Breast epithelium (tissue), 3 donors: ENCODE data around the gene ACTR3.

ENCODE experiments used
- POLR2A ChIP-seq: fragments of 450-650 bp; IDR thresholded peaks from one replicate; pipeline ENCODE4 v1.6.1; 2016; ENCODE audit warnings: antibody characterized with exemption, mild to moderate bottlenecking, moderate library complexity
- POLR2AphosphoS5 ChIP-seq, 3 donors: sonication (generic); formaldehyde crosslinking; IDR thresholded peaks; one replicate each; pipeline ENCODE4 v1.6.1; 2017; ENCODE audit warnings: antibody characterized with exemption in 3 of 3
- TF ChIP-seq, protein P1 (sequence below), 3 donors: fragments of 450-650 bp; IDR thresholded peaks; one replicate each; pipeline ENCODE4 v1.5.1; 2016 to 2017; ENCODE audit warnings: antibody characterized with exemption in 3 of 3, mild to moderate bottlenecking in 3 of 3, moderate library complexity in 3 of 3

DNA sequence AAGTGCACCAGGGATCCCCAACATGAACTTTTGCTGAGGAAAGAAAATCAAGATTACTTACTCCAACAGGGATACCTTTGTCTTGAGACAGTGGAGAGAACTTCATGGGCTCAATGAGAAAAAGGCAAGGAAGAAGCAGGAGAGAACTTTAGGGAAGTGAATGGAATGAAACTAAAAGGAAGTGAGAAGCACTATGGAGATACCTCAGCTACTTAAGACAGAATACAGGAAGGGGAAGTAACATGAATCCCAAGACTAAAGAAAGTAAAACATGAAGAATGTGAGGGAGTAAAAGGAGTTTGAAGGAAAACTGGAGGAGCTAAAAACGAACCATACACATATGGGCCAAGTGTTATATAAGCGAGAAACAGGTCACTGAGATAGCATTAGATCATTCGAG, 32.4 kb upstream of the ACTR3 start:
- TF ChIP-seq, protein P1, sequence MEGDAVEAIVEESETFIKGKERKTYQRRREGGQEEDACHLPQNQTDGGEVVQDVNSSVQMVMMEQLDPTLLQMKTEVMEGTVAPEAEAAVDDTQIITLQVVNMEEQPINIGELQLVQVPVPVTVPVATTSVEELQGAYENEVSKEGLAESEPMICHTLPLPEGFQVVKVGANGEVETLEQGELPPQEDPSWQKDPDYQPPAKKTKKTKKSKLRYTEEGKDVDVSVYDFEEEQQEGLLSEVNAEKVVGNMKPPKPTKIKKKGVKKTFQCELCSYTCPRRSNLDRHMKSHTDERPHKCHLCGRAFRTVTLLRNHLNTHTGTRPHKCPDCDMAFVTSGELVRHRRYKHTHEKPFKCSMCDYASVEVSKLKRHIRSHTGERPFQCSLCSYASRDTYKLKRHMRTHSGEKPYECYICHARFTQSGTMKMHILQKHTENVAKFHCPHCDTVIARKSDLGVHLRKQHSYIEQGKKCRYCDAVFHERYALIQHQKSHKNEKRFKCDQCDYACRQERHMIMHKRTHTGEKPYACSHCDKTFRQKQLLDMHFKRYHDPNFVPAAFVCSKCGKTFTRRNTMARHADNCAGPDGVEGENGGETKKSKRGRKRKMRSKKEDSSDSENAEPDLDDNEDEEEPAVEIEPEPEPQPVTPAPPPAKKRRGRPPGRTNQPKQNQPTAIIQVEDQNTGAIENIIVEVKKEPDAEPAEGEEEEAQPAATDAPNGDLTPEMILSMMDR (IDR thresholded peaks at IDR 0.05) = no peak
- TF ChIP-seq POLR2A = no peak
- no peak for TF ChIP-seq POLR2AphosphoS5 (IDR thresholded peaks at IDR 0.05)
